Measurements from ENCODE around the gene KIAA0232.

KIAA0232 gene

GRCh38 chr4:6815029-6815836 is 32.7 kb downstream of the KIAA0232 start:
- no peak overlapping the region for H3K4me3 ChIP-seq (ENCODE audit: severe bottlenecking)
- peaks cover 5% of the 10 kb centered on the region for H3K9me3 ChIP-seq (ENCODE audit: severe bottlenecking)
- ATAC-seq (ENCODE audit: low read depth) (peak; percentile 57), DNase-seq (ENCODE audit: low spot score) (no peak)
- peaks cover 15% of the 10 kb centered on the region for H3K4me1 ChIP-seq (ENCODE audit: insufficient read depth, poor library complexity, severe bottlenecking)
- no peaks in the 10 kb centered on the region for H3K27me3 ChIP-seq (ENCODE audit: insufficient read depth, poor library complexity, severe bottlenecking)
- H3K27ac ChIP-seq (ENCODE audit: poor library complexity, severe bottlenecking) = peak overlapping the region; percentile 13
- H3K36me3 ChIP-seq (ENCODE audit: low read depth) = peaks cover 7% of the 10 kb centered on the region; the same call in 1 of the 2 replicates
- TF ChIP-seq, protein P1, sequence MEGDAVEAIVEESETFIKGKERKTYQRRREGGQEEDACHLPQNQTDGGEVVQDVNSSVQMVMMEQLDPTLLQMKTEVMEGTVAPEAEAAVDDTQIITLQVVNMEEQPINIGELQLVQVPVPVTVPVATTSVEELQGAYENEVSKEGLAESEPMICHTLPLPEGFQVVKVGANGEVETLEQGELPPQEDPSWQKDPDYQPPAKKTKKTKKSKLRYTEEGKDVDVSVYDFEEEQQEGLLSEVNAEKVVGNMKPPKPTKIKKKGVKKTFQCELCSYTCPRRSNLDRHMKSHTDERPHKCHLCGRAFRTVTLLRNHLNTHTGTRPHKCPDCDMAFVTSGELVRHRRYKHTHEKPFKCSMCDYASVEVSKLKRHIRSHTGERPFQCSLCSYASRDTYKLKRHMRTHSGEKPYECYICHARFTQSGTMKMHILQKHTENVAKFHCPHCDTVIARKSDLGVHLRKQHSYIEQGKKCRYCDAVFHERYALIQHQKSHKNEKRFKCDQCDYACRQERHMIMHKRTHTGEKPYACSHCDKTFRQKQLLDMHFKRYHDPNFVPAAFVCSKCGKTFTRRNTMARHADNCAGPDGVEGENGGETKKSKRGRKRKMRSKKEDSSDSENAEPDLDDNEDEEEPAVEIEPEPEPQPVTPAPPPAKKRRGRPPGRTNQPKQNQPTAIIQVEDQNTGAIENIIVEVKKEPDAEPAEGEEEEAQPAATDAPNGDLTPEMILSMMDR (IDR thresholded peaks at IDR 0.05; ENCODE audit: poor library complexity, severe bottlenecking) = no peak

DNA sequence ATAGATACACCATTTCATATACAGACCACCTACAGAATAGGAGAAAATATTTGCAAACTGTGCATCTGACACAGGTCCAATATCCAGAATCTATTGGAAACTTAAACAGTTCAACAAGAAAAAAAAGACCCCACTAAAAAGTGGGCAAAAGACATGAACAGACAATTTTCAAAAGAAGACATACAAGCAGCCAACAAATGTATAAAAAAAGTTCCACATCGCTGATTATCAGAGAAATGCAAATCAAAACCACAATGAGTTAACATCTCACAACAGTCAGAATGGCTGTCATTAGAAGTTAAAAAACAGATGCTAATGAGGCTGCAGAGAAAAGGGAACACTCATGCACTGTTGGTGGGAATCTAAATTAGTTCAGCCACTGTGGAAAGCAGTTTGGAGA is 36.8 kb downstream of the KIAA0232 start:
- H3K36me3 ChIP-seq (ENCODE audit: low read depth) = peaks cover 16% of the 10 kb centered on the region
- H3K27ac ChIP-seq (ENCODE audit: poor library complexity, severe bottlenecking) = no peak overlapping the region
- H3K27me3 ChIP-seq (ENCODE audit: insufficient read depth, poor library complexity, severe bottlenecking) = no peaks in the 10 kb centered on the region
- H3K9me3 ChIP-seq (ENCODE audit: severe bottlenecking) = peaks cover 12% of the 10 kb centered on the region
- ATAC-seq (ENCODE audit: low read depth) (no peak), DNase-seq (ENCODE audit: low spot score) (no peak)
- peaks cover 15% of the 10 kb centered on the region for H3K4me1 ChIP-seq (ENCODE audit: insufficient read depth, poor library complexity, severe bottlenecking)
- TF ChIP-seq, protein P1 (IDR thresholded peaks at IDR 0.05; ENCODE audit: poor library complexity, severe bottlenecking) = no peak
- no peak overlapping the region for H3K4me3 ChIP-seq (ENCODE audit: severe bottlenecking)

DNA sequence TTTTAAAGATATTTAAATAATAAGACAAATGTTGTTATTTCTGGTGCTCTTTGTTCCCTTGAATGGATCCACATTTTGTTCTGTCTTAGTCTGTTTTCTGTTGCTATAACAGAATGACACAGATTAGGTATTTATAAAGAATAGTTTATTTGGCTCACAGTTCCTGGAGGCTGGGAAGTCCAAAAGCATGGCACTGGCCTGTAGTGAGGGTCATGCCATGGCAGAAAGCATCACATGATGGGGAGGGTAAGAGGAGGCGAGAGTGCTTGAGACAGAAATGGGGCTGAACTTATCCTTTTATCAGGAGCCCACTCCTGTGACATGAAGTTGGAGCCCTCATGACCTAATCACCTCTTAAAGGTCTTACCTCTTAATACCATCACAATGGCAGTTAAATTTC is 38.2 kb downstream of the KIAA0232 start:
- ATAC-seq (ENCODE audit: low read depth) (no peak), DNase-seq (ENCODE audit: low spot score) (no peak)
- H3K36me3 ChIP-seq (ENCODE audit: low read depth) = peaks cover 24% of the 10 kb centered on the region
- H3K27ac ChIP-seq (ENCODE audit: poor library complexity, severe bottlenecking) = no peak overlapping the region
- no peak overlapping the region for H3K4me3 ChIP-seq (ENCODE audit: severe bottlenecking)
- TF ChIP-seq, protein P1 (IDR thresholded peaks at IDR 0.05; ENCODE audit: poor library complexity, severe bottlenecking) = no peak
- H3K9me3 ChIP-seq (ENCODE audit: severe bottlenecking) = peaks cover 12% of the 10 kb centered on the region
- no peaks in the 10 kb centered on the region for H3K27me3 ChIP-seq (ENCODE audit: insufficient read depth, poor library complexity, severe bottlenecking)
- H3K4me1 ChIP-seq (ENCODE audit: insufficient read depth, poor library complexity, severe bottlenecking) = peaks cover 1% of the 10 kb centered on the region

DNA sequence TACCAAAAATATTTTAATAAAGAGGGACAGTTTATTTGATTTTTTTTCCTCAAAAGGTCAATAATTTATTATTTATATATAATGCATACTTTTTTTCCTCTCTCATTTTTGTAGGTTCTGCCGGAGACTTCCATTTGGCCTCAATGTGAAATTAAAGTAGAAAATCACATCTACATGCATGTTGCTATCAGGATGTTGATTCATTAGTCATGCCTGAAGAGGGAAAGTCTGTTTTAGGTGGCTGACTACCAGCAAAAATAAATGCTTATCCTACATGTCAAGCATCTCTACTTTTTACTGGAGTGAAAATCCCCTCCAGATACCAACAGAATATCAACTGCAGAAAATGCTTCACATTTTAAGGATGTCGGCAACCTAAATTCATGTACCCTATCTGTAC is 41.5 kb downstream of the KIAA0232 start:
- Histone ChIP-seq H3K4me1 (ENCODE audit: insufficient read depth, poor library complexity, severe bottlenecking) (no peaks in the 10 kb centered on the region), H3K4me3 (ENCODE audit: severe bottlenecking) (no peak overlapping the region), H3K36me3 (ENCODE audit: low read depth) (peaks cover 30% of the 10 kb centered on the region), H3K27ac (ENCODE audit: poor library complexity, severe bottlenecking) (no peak overlapping the region), H3K27me3 (ENCODE audit: insufficient read depth, poor library complexity, severe bottlenecking) (no peaks in the 10 kb centered on the region), H3K9me3 (ENCODE audit: severe bottlenecking) (peaks cover 9% of the 10 kb centered on the region)
- no peak for DNase-seq (ENCODE audit: low spot score)
- TF ChIP-seq, protein P1 (IDR thresholded peaks at IDR 0.05; ENCODE audit: poor library complexity, severe bottlenecking) = no peak
- ATAC-seq (ENCODE audit: low read depth) = no peak

DNA sequence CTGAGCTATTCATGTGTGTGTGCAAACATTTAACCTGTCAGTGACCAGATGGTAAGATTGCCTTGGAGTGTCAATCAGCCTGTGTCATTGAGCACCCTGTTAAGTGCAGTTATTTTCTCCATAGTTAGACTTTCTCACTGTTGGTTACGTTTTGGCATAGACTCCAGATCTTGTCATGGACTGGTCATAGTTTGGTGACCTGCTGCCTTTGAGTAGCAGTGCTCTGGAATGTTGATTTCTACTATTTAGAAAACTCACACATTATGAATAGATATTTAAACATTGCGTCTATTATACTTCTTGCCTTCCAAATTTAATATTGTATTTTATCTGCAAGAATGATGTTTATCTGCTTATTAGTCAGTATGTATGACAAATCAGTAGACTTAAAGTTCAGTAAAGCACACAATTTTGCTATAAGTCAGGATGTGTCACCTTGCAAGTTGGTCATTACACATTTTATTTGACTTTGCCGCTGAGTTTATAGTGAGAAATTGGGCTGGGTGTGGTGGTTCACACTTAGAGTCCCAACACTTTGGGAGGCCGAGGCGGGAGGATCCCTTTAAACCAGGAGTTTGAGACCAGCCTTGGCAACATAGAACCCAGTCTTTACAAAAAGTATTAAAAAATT is 42.4 kb downstream of the KIAA0232 start:
- H3K4me3 ChIP-seq (ENCODE audit: severe bottlenecking) = no peak overlapping the region
- no peaks in the 10 kb centered on the region for H3K27me3 ChIP-seq (ENCODE audit: insufficient read depth, poor library complexity, severe bottlenecking)
- H3K4me1 ChIP-seq (ENCODE audit: insufficient read depth, poor library complexity, severe bottlenecking) = no peaks in the 10 kb centered on the region
- DNase-seq (ENCODE audit: low spot score) = no peak
- ATAC-seq (ENCODE audit: low read depth) = no peak
- H3K27ac ChIP-seq (ENCODE audit: poor library complexity, severe bottlenecking) = no peak overlapping the region
- H3K36me3 ChIP-seq (ENCODE audit: low read depth) = peaks cover 38% of the 10 kb centered on the region
- TF ChIP-seq, protein P1 (IDR thresholded peaks at IDR 0.05; ENCODE audit: poor library complexity, severe bottlenecking) = no peak
- peaks cover 7% of the 10 kb centered on the region for H3K9me3 ChIP-seq (ENCODE audit: severe bottlenecking)

Data from RWPE2 (cell line).